Mesenchymal stem cell (in vitro differentiated cells and primary cell): ENCODE measurements around the gene ABI3BP.

Experiments
- DNase-seq: peaks from one replicate; pipeline ENCODE4 v3.0.0-alpha.2; 2013
- H2AFZ ChIP-seq: one replicate; pipeline ENCODE4 v1.6.1; 2013; ENCODE audit warnings: low read depth, mild to moderate bottlenecking, control low read depth, inconsistent platforms, low read length, moderate library complexity
- H2AK5ac ChIP-seq: 2 replicates; pipeline ENCODE4 v1.6.1; 2013; ENCODE audit warnings: low read length, moderate library complexity, mild to moderate bottlenecking, inconsistent platforms; ENCODE audit not compliant: severe bottlenecking
- H2BK120ac ChIP-seq: one replicate; pipeline ENCODE4 v1.6.1; 2013; ENCODE audit warnings: low read depth, mild to moderate bottlenecking, inconsistent platforms, low read length, moderate library complexity
- H2BK12ac ChIP-seq, 2 experiments: one replicate each; pipeline ENCODE4 v1.6.1; 2013; ENCODE audit warnings: inconsistent platforms in 2 of 2, low read length in 2 of 2, mild to moderate bottlenecking in 2 of 2, moderate library complexity in 2 of 2, control low read depth in 1 of 2
- H2BK15ac ChIP-seq: one replicate; pipeline ENCODE4 v1.6.1; 2013; ENCODE audit warnings: mild to moderate bottlenecking, low read depth, inconsistent platforms; ENCODE audit not compliant: poor library complexity, severe bottlenecking
- H2BK5ac ChIP-seq: 2 replicates; pipeline ENCODE4 v1.6.1; 2013; ENCODE audit warnings: low read depth, mild to moderate bottlenecking, low read length, control low read depth, inconsistent platforms; ENCODE audit not compliant: poor library complexity, severe bottlenecking
- H3K14ac ChIP-seq, 2 experiments: one replicate each; pipeline ENCODE4 v1.6.1; 2013; ENCODE audit warnings: inconsistent platforms in 2 of 2, low read length in 2 of 2, control low read depth in 1 of 2, mild to moderate bottlenecking in 1 of 2, moderate library complexity in 1 of 2
- H3K18ac ChIP-seq, 2 experiments: one replicate each; pipeline ENCODE4 v1.6.1; 2013; ENCODE audit warnings: inconsistent platforms in 2 of 2, low read length in 2 of 2, control low read depth in 1 of 2, low read depth in 1 of 2, mild to moderate bottlenecking in 1 of 2
- H3K23ac ChIP-seq, 2 experiments: one replicate each; pipeline ENCODE4 v1.6.1; 2013; ENCODE audit warnings: inconsistent platforms in 2 of 2, low read length in 2 of 2, mild to moderate bottlenecking in 2 of 2, moderate library complexity in 2 of 2, control low read depth in 1 of 2
- H3K27ac ChIP-seq: 2 replicates; pipeline ENCODE4 v1.5.1; 2013; ENCODE audit warnings: mild to moderate bottlenecking, moderate library complexity, low read length, control low read depth, inconsistent platforms; ENCODE audit not compliant: poor library complexity, severe bottlenecking
- H3K27me3 ChIP-seq, 2 experiments: 2 replicates each; pipeline versions ENCODE4 v1.6.1 to v1.7.0; 2013; ENCODE audit warnings: low read length in 2 of 2, mild to moderate bottlenecking in 2 of 2, moderate library complexity in 2 of 2, control low read depth in 1 of 2, inconsistent platforms in 1 of 2; ENCODE audit not compliant: control insufficient read depth in 1 of 2, insufficient read depth in 1 of 2
- H3K36me3 ChIP-seq, 2 experiments: 2 replicates each; pipeline versions ENCODE4 v1.6.1 to v1.7.0; 2013; ENCODE audit warnings: low read length in 2 of 2, control low read depth in 1 of 2, inconsistent platforms in 1 of 2, low read depth in 1 of 2, mild to moderate bottlenecking in 1 of 2; ENCODE audit not compliant: insufficient read depth in 2 of 2, control insufficient read depth in 1 of 2
- H3K4ac ChIP-seq, 2 experiments: one replicate each; pipeline ENCODE4 v1.6.1; 2013; ENCODE audit warnings: inconsistent platforms in 2 of 2, low read length in 2 of 2, mild to moderate bottlenecking in 2 of 2, moderate library complexity in 2 of 2, control low read depth in 1 of 2, low read depth in 1 of 2
- H3K4me1 ChIP-seq: 2 replicates; pipeline ENCODE4 v1.6.1; 2013; ENCODE audit warnings: low read depth, low read length, control low read depth; ENCODE audit not compliant: control insufficient read depth, insufficient read depth
- H3K4me2 ChIP-seq: 2 replicates; pipeline ENCODE4 v1.6.1; 2013; ENCODE audit warnings: low read length, mild to moderate bottlenecking, inconsistent platforms; ENCODE audit not compliant: poor library complexity, severe bottlenecking
- H3K4me3 ChIP-seq, 2 experiments: 2 replicates each; pipeline versions ENCODE4 v1.5.1 to v1.7.0; 2013; ENCODE audit warnings: low read length in 2 of 2, mild to moderate bottlenecking in 2 of 2, control low read depth in 1 of 2, low read depth in 1 of 2; ENCODE audit not compliant: insufficient read depth in 1 of 2
- H3K79me1 ChIP-seq: replicated peaks from 2 replicates; pipeline ENCODE4 v1.6.1; 2013; ENCODE audit warnings: mild to moderate bottlenecking, control low read depth, low read length, inconsistent platforms; ENCODE audit not compliant: poor library complexity, severe bottlenecking
- H3K9ac ChIP-seq: 2 replicates; pipeline ENCODE4 v1.7.0; 2013; ENCODE audit warnings: mild to moderate bottlenecking, low read length, moderate library complexity
- H3K9me3 ChIP-seq: 2 replicates; pipeline ENCODE4 v1.7.0; 2013; ENCODE audit warnings: mild to moderate bottlenecking, low read length; ENCODE audit not compliant: control insufficient read depth
- H4K8ac ChIP-seq: one replicate; pipeline ENCODE4 v1.6.1; 2013; ENCODE audit warnings: inconsistent platforms, mild to moderate bottlenecking, low read length, moderate library complexity
- H4K91ac ChIP-seq: one replicate; pipeline ENCODE4 v1.6.1; 2013; ENCODE audit warnings: mild to moderate bottlenecking, low read length, inconsistent platforms
- WGBS: methylation state at CpG from one replicate; pipeline ENCODE4 v1.1.7; 2013; ENCODE audit warnings: mixed read lengths; 5-methylcytosine and 5-hydroxymethylcytosine counted together

The ABI3BP gene

GRCh38 chr3:100888881-100889280, 104.3 kb downstream of the ABI3BP start:
- Histone ChIP-seq H3K9me3 (no peaks in the 10 kb centered on the region), H3K4ac (no peak overlapping the region), H2AFZ (no peak overlapping the region), H2BK12ac (no peak overlapping the region), H4K8ac (no peak overlapping the region), H3K23ac (no peak overlapping the region), H3K14ac (no peak overlapping the region), H3K4me2 (no peak overlapping the region), H4K91ac (no peak overlapping the region), H3K9ac (no peak overlapping the region), H3K79me1 (no peaks in the 10 kb centered on the region), H3K4me3 (no peak overlapping the region), H2AK5ac (no peak overlapping the region), H3K27me3 (no peaks in the 10 kb centered on the region), H2BK5ac (no peak overlapping the region), H3K18ac (no peak overlapping the region), H3K27ac (no peak overlapping the region), H2BK120ac (no peak overlapping the region), H3K4me1 (peaks cover 2% of the 10 kb centered on the region), H2BK15ac (no peak overlapping the region), H3K36me3 (peaks cover 0 to 90% of the 10 kb centered on the region in 2 experiments)
- DNase-seq: no peak
- 79% methylated on average over 1 of the region's 1 CpG for WGBS

DNA sequence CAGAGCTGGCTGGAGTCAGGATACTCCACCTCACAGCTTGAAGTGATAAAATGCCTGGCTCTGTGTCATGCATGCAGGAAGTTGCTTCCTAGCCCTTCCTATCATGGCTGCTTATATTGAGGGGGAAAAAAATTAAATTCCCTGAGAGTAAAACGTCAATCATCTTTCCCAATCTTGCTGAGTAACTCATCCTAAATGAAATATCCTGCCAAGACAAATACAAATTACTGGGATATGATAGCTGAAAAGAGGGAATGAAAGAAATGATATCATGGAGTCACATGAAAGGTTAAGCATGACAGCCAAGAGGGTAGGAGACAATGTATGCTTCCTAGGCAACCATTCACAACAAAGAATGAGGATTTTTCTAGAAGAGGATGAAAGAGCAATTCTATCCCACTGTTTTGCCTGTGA, 110.6 kb downstream of the ABI3BP start:
- Histone ChIP-seq H3K4me1 (no peaks in the 10 kb centered on the region), H4K8ac (no peak overlapping the region), H3K27me3 (no peaks in the 10 kb centered on the region), H3K18ac (no peak overlapping the region), H3K9me3 (no peaks in the 10 kb centered on the region), H2BK15ac (no peak overlapping the region), H3K9ac (peak overlapping the region; percentile 84), H2BK12ac (no peak overlapping the region), H2BK120ac (no peak overlapping the region), H3K4me2 (no peak overlapping the region), H2AFZ (no peak overlapping the region), H3K23ac (no peak overlapping the region), H3K4ac (no peak overlapping the region), H2BK5ac (no peak overlapping the region), H3K79me1 (no peaks in the 10 kb centered on the region), H3K4me3 (no peak overlapping the region), H3K14ac (no peak overlapping the region), H4K91ac (no peak overlapping the region), H3K27ac (no peak overlapping the region), H3K36me3 (peaks cover 0 to 39% of the 10 kb centered on the region in 2 experiments), H2AK5ac (no peak overlapping the region)
- WGBS: no CpG with 5 or more reads among the region's 1 CpG
- DNase-seq: no peak

DNA sequence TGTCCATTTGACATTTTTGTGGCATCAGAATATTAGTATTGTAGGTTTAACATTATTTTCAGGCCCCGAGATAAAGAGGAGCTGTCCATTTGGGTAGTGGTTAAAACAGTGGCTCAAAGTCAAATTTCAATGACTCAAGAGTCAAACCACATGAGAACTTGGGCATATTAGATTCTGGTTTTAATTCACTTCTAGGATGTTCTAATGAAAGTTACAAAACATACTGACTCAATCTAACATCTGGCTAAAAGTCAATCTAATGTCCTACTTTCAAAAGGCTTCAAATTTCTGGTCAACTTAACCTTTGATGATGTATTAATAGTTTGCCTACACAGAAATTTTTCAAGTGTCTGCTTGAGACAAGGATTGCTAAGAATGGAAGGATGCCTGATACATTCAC, 112.4 kb downstream of the ABI3BP start:
- no peaks in the 10 kb centered on the region for H3K4me1 ChIP-seq

DNA sequence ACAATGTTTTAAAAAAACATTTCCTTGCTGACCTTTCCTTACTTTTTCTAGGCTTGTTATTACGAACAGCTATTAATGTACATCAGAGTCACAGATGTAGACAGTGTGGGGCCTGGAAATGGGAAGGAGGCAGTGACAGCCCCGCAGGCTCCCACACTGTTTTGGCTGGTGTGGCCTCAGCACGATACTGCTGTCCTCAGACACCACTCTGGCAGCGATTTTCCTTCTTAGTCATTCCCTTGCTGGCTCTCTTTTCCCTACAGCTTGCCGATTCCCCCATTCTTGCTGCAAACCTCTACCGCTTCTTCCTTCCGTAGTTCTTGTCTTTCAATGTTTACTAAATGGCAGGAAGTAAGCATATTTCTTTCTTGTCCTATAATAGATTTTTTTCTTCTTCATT, 113.1 kb downstream of the ABI3BP start:
- H2AK5ac ChIP-seq: no peak overlapping the region
- H3K9me3 ChIP-seq: no peaks in the 10 kb centered on the region
- H2BK12ac ChIP-seq: no peak overlapping the region
- H3K4me3 ChIP-seq: peak overlapping the region in 1 of 2 experiments; percentile 3
- H4K91ac ChIP-seq: no peak overlapping the region
- no peak overlapping the region for H4K8ac ChIP-seq
- no peaks in the 10 kb centered on the region for H3K4me1 ChIP-seq
- 46% methylated on average over 5 of the region's 7 CpGs for WGBS
- peak overlapping the region; percentile 3 for H3K9ac ChIP-seq
- H2BK15ac ChIP-seq: no peak overlapping the region
- no peak overlapping the region for H3K14ac ChIP-seq
- H3K79me1 ChIP-seq: no peaks in the 10 kb centered on the region
- no peak overlapping the region for H2BK5ac ChIP-seq
- H3K23ac ChIP-seq: no peak overlapping the region
- H3K36me3 ChIP-seq: peaks cover 0 to 29% of the 10 kb centered on the region in 2 experiments
- no peaks in the 10 kb centered on the region for H3K27me3 ChIP-seq
- H3K18ac ChIP-seq: no peak overlapping the region
- H3K4ac ChIP-seq: no peak overlapping the region
- no peak overlapping the region for H3K27ac ChIP-seq
- H3K4me2 ChIP-seq: no peak overlapping the region
- no peak overlapping the region for H2AFZ ChIP-seq
- DNase-seq: no peak
- H2BK120ac ChIP-seq: no peak overlapping the region

More for the DNA sequence above, 112.4 kb downstream of the ABI3BP start:
- no peak for DNase-seq
- Histone ChIP-seq H3K9ac (peak overlapping the region; percentile 84), H3K18ac (no peak overlapping the region), H2AFZ (no peak overlapping the region), H2BK120ac (no peak overlapping the region), H3K23ac (no peak overlapping the region), H3K4ac (no peak overlapping the region), H3K4me2 (no peak overlapping the region), H3K27me3 (no peaks in the 10 kb centered on the region), H3K14ac (no peak overlapping the region), H3K79me1 (no peaks in the 10 kb centered on the region), H2BK12ac (no peak overlapping the region), H3K36me3 (peaks cover 0 to 32% of the 10 kb centered on the region in 2 experiments), H3K4me3 (no peak overlapping the region), H3K27ac (no peak overlapping the region), H2BK15ac (no peak overlapping the region), H2BK5ac (no peak overlapping the region), H2AK5ac (no peak overlapping the region), H4K91ac (no peak overlapping the region), H4K8ac (no peak overlapping the region), H3K9me3 (no peaks in the 10 kb centered on the region)
- WGBS: 100% methylated on average over 1 of the region's 1 CpG
